ENCODE measurements around the gene OR4D10.

DNA sequence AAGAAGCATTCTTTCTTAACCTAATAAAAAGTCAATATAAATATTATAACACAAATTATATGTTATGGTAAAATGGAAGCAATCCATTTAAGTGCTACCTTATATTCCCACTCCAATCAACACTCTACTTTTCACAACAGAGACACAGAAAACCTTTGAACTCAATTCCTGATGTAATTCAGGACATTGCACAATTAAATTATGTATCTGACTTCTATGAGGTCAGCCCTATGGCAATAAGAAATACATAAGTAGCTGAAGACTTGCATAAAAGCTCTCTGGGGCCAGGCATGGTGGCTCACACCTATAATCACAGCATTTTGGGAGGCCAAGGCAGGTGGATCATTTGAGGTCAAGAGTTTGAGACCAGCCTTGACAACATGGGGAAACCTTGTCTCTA, 6.8 kb downstream of the OR4D10 start:
- TF ChIP-seq, protein P1, sequence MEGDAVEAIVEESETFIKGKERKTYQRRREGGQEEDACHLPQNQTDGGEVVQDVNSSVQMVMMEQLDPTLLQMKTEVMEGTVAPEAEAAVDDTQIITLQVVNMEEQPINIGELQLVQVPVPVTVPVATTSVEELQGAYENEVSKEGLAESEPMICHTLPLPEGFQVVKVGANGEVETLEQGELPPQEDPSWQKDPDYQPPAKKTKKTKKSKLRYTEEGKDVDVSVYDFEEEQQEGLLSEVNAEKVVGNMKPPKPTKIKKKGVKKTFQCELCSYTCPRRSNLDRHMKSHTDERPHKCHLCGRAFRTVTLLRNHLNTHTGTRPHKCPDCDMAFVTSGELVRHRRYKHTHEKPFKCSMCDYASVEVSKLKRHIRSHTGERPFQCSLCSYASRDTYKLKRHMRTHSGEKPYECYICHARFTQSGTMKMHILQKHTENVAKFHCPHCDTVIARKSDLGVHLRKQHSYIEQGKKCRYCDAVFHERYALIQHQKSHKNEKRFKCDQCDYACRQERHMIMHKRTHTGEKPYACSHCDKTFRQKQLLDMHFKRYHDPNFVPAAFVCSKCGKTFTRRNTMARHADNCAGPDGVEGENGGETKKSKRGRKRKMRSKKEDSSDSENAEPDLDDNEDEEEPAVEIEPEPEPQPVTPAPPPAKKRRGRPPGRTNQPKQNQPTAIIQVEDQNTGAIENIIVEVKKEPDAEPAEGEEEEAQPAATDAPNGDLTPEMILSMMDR (conservative IDR thresholded peaks at IDR 0.05) = no peak
- no peak for TF ChIP-seq ZFX (IDR thresholded peaks at IDR 0.05)
